GM18873 (cell line): ENCODE results near the gene BLTP2.
A peak's percentile ranks its signal among the peaks of the same experiment; 100 is the strongest.

Experiments used
- ATAC-seq: cut with Tn5 transposase; IDR thresholded peaks from one replicate; pipeline ENCODE4 v1.9.1; 2021; ENCODE audit warnings: mild to moderate bottlenecking, moderate library complexity, moderate number of reproducible peaks; ENCODE audit not compliant: unreplicated experiment, low FRiP score

The BLTP2 gene

DNA sequence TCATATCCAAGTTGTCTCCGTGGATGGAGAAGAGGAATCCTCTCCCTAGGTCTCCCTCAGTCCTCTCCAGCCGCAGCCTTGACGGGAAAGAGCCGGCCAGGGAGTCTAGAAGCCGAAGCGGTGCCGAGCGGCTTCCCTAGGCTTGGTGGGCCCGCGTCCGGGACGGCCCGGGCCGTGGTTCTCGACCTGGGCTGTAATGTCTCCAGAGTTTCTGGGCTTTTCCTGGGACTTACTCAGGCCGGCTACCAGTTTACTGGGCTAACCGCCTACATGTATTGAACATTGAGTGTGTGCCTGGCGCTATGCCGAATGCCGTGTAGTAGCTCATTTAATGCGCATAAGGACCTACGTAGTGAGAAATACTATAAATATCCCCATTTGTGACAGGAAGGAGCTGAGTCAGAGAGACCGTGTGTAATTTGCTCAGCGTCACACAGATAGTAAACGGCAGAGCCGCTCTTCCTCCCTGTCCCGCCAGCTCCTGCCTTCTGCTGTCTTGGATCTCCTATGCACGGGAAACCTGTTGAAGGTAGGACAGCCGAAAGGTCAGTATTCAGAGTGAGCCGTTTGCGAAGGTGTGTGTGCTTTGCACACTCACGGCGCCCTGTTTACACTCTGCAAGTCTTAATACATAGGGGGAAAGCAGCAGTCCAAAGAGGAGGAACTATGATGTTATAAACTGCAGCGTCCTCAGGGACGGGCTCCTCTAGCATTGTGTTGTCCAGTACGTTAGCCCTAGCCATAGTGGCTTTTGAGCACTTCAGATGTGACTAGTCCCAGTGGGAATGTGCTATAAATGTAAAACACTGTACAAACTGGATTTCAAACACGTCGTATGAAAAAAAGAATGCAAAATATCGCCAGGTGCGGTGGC is 45.4 kb downstream of the BLTP2 start:
- ATAC-seq: peak; percentile 38

DNA sequence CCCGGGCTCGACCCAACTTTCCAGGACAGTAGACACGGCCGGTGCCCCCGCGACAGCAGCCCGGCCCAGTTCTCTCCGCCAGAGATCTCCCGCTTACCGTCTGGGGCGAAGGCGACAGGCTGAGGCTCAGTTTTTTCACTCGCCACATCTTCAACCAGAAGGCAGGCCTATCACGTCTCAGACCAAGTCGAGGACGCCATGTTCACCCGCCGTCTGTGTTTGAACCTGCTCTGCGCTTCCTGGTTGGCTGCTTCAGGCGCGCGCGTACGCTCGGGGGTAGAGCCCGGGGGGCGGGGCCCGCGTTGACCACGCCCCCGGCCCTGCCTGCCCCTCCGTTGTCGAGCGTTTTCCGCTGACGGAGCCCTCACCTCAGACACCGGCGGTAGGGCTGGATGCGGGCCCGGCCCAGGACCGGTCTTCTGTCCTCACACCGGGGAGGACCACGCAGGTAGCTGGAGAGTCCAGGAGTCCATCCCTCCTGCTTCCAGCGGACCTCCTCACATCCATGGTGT is 46.1 kb downstream of the BLTP2 start, which contains the start of gene SPAG5:
SPAG5 (minus strand) TSS at position 227 of the 512 bp plus-strand sequence; CDS start at position 148, 79 bp downstream.
- peak; percentile 59 for ATAC-seq

- no peak for ATAC-seq
Measured at GRCh38 chr17:28598389-28598788, 46.6 kb downstream of the BLTP2 start.

DNA sequence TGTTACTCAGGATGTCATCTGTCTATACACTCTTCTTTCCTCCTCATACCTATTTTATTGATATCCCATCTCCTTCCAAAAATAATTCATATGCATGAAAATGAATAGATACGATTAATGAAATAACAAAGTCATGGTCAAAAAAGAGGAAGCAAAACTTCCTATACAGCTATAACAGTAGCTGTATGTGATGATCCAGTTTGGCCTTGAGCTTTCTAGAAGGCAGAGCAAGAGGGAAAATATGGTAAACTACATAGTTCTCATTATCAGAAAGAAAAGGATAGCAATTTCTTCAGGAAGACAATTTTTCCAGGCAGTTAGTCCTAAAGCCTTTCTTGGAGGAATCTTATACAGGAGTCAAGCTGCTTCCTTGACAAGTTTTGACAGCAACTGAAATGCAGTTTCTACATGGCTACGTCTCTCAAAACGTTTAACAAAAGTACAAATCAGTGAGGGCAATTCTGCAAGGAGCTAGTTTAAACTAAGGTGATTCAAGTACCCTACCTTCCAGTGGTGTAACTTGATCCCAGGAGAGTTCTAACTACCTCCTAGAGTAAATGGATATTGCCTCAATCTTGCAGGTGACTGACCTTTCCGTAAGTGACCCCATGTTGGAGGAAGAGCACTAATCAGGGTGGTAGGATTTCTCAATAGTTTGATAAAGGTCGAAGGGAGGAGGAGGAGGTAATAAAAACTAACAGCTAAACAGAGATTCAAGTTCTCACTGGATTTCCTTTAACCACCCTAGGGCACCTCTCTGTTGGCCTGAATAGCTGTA is 47.2 kb downstream of the BLTP2 start:
- no peak for ATAC-seq
